Medulla oblongata (tissue), 1 donor: ENCODE results near the gene AMMECR1L.
"Not testable (repeated sequence)": the region's sequence is repeated elsewhere in the genome, so short reads cannot be mapped to it uniquely, and the experiment has no call there.

Source experiments
- DNase-seq: peaks from one replicate; pipeline ENCODE4 v3.0.0-alpha.2; 2015; ENCODE audit errors: extremely low spot score

Gene AMMECR1L

GRCh38 chr2:127887082-127887775 lies 1.5 kb upstream of the AMMECR1L start:
- DNase-seq: peak; percentile 33

GRCh38 chr2:127886593-127886935 lies 808 bp upstream of the AMMECR1L start:
- DNase-seq: not testable (repeated sequence)

- peak; percentile 27 for DNase-seq
Observed at GRCh38 chr2:127884861-127885740, 655 bp downstream of the AMMECR1L start.

GRCh38 chr2:127884436-127884835 lies 1.3 kb downstream of the AMMECR1L start:
- DNase-seq: no peak

- no peak for DNase-seq
Observed at GRCh38 chr2:127879899-127880298, 5.9 kb downstream of the AMMECR1L start.

- no peak for DNase-seq
Observed at GRCh38 chr2:127877626-127878025, 8.1 kb downstream of the AMMECR1L start.

- no peak for DNase-seq
Observed at GRCh38 chr2:127877136-127877535, 8.6 kb downstream of the AMMECR1L start.

GRCh38 chr2:127874378-127875269 lies 11.1 kb downstream of the AMMECR1L start:
- DNase-seq: peak; percentile 32

GRCh38 chr2:127873707-127874303 lies 12.0 kb downstream of the AMMECR1L start:
- DNase-seq: no peak

GRCh38 chr2:127872354-127872753 lies 13.4 kb downstream of the AMMECR1L start:
- no peak for DNase-seq

- DNase-seq: no peak
Observed at GRCh38 chr2:127865926-127866325, 19.8 kb downstream of the AMMECR1L start.

- DNase-seq: no peak
Observed at GRCh38 chr2:127864877-127865276, 20.9 kb downstream of the AMMECR1L start.

GRCh38 chr2:127862228-127862627 lies 23.5 kb downstream of the AMMECR1L start:
- no peak for DNase-seq

- no peak for DNase-seq
Observed at GRCh38 chr2:127860130-127860529, 25.6 kb downstream of the AMMECR1L start.

GRCh38 chr2:127859712-127860085 lies 26.1 kb downstream of the AMMECR1L start:
- DNase-seq: no peak

GRCh38 chr2:127857265-127857808 lies 28.4 kb downstream of the AMMECR1L start:
- no peak for DNase-seq

GRCh38 chr2:127853671-127854070 lies 32.1 kb downstream of the AMMECR1L start:
- DNase-seq: no peak

- DNase-seq: no peak
Observed at GRCh38 chr2:127852388-127852787, 33.4 kb downstream of the AMMECR1L start.

- DNase-seq: no peak
Observed at GRCh38 chr2:127847931-127848330, 37.8 kb downstream of the AMMECR1L start.

- no peak for DNase-seq
Observed at GRCh38 chr2:127844973-127845372, 40.8 kb downstream of the AMMECR1L start.

GRCh38 chr2:127843677-127844076 lies 42.1 kb downstream of the AMMECR1L start:
- DNase-seq: no peak
